Esophagus muscularis mucosa (tissue), 4 donors: ENCODE measurements around the gene HOXC9. TPM values are rescaled to one million over a fixed set of nuclear protein-coding genes. Genes with fewer than 3 reads are reported as not detected.

Source experiments
- DNase-seq: peaks from one replicate; pipeline ENCODE4 v3.0.0-alpha.2; 2017; ENCODE audit errors: extremely low spot score
- H3K27ac ChIP-seq, 4 donors: fragments of 200-600 bp; sonication (generic); replicated peaks in 1 of 4; 1 replicate in 3 of 4; 2 replicates in 1 of 4; pipeline ENCODE4 v1.5.1; 2016 to 2019; ENCODE audit warnings: mild to moderate bottlenecking in 1 of 4
- H3K27me3 ChIP-seq, 4 donors: fragments of 200-600 bp; sonication (generic); one replicate each; pipeline versions ENCODE4 v1.5.1 to v1.6.0; 2016 to 2019
- H3K36me3 ChIP-seq, 4 donors: fragments of 200-600 bp; sonication (generic); one replicate each; pipeline ENCODE4 v1.5.1; 2016 to 2019
- H3K4me1 ChIP-seq, 4 donors: fragments of 200-600 bp; sonication (generic); one replicate each; pipeline ENCODE4 v1.5.1; 2016 to 2019
- H3K4me3 ChIP-seq, 4 donors: fragments of 200-600 bp; sonication (generic); 1 replicate in 2 of 4; 2 replicates in 2 of 4; pipeline ENCODE4 v1.5.1; 2016 to 2019; ENCODE audit warnings: mild to moderate bottlenecking in 4 of 4, moderate library complexity in 1 of 4
- H3K9me3 ChIP-seq, 4 donors: fragments of 200-600 bp; sonication (generic); 1 replicate in 3 of 4; 2 replicates in 1 of 4; pipeline ENCODE4 v1.5.1; 2016 to 2019
- EP300 ChIP-seq: sonication (generic); formaldehyde crosslinking; IDR thresholded peaks from one replicate; pipeline ENCODE4 v1.6.1; 2017; ENCODE audit warnings: antibody characterized with exemption
- POLR2A ChIP-seq: fragments of 450-650 bp; IDR thresholded peaks from one replicate; pipeline ENCODE4 v1.6.1; 2017; ENCODE audit warnings: antibody characterized with exemption, moderate library complexity, mild to moderate bottlenecking, low read depth
- POLR2AphosphoS5 ChIP-seq, 2 donors: sonication (generic); formaldehyde crosslinking; IDR thresholded peaks; one replicate each; pipeline ENCODE4 v1.6.1; 2017; ENCODE audit warnings: antibody characterized with exemption in 2 of 2
- WGBS: methylation state at CpG from one replicate; pipeline ENCODE4 v1.1.5; 2018; 5-methylcytosine and 5-hydroxymethylcytosine counted together
- intact Hi-C: fragments of 100-400 bp; cut with DNase I; formaldehyde crosslinking; loops from one replicate; pipeline ENCODE4 v1.15.1; 2023
- total RNA-seq, 4 donors: library from RNA; depleted of rRNA; stranded (reverse); fragments of >200 nt; gene quantifications; one replicate each; pipeline versions ENCODE4 v1.1.0 to v1.2.1, GENCODE V29; 2016
- TF ChIP-seq, protein P1 (sequence below), 3 experiments: fragments of 200-600 bp in 2 of 3; fragments of 450-650 bp in 1 of 3; sonication (generic) in 2 of 3; IDR thresholded peaks; one replicate each; pipeline ENCODE4 v1.5.1; 2017 to 2019; ENCODE audit warnings: antibody characterized with exemption in 3 of 3, mild to moderate bottlenecking in 2 of 3, moderate library complexity in 1 of 3

HOXC9 gene
- total RNA-seq, 4 donors from 2014 or later, result not detected

DNA sequence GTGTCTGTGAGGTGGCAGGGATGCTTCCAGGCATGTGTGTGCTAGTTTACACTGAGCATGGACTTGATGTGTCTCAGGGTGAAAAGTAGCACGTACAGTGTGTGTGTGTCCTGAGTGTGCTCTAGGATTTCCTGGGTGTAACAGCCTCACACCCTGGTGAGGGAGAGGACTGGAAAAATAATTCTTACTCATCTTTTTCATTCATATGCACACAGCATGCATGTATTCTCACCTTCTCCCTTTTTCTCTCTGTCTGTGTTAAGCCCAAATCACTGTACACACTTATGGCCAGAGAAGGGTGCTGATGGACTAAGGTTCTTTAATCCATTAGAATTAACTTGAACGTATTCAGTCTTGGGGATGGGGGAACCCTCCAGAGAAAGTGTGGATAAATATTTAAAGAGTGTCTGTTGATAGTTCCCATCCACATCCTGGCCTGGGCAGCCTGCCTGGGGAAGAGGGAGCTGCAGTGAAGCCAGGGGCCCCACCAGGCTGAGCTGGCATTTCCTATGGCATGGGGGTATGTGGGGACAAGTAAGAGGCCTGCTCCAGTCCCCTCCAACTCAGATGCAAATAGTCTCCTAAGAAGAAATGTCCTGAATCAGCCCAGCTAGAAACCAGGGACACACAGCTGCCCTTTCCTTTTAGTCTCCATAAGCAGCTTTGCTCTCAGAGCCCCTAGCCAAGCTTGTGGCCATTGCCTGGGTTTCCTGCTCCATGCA, 7.7 kb downstream of the HOXC9 start:
- intact Hi-C loops, result loop anchor here (2.0 kb wide), 1 partner anchor 183 kb away; no protein-coding TSS in a partner anchor
- TF ChIP-seq EP300 (no peak), POLR2AphosphoS5 (IDR thresholded peaks at IDR 0.05) (no peak), POLR2A (no peak)
- TF ChIP-seq, protein P1, sequence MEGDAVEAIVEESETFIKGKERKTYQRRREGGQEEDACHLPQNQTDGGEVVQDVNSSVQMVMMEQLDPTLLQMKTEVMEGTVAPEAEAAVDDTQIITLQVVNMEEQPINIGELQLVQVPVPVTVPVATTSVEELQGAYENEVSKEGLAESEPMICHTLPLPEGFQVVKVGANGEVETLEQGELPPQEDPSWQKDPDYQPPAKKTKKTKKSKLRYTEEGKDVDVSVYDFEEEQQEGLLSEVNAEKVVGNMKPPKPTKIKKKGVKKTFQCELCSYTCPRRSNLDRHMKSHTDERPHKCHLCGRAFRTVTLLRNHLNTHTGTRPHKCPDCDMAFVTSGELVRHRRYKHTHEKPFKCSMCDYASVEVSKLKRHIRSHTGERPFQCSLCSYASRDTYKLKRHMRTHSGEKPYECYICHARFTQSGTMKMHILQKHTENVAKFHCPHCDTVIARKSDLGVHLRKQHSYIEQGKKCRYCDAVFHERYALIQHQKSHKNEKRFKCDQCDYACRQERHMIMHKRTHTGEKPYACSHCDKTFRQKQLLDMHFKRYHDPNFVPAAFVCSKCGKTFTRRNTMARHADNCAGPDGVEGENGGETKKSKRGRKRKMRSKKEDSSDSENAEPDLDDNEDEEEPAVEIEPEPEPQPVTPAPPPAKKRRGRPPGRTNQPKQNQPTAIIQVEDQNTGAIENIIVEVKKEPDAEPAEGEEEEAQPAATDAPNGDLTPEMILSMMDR (IDR thresholded peaks at IDR 0.05), result no peak
- Histone ChIP-seq H3K9me3 (no peaks in the 10 kb centered on the region), H3K36me3 (no peaks in the 10 kb centered on the region), H3K27ac (no peak overlapping the region), H3K4me1 (peaks cover 16 to 42% (median 27%) of the 10 kb centered on the region in 4 donors), H3K4me3 (no peak overlapping the region), H3K27me3 (peaks cover 11 to 99% (median 90%) of the 10 kb centered on the region in 4 donors)
- no peak for DNase-seq
- 82% methylated on average over 2 of the region's 2 CpGs for WGBS

DNA sequence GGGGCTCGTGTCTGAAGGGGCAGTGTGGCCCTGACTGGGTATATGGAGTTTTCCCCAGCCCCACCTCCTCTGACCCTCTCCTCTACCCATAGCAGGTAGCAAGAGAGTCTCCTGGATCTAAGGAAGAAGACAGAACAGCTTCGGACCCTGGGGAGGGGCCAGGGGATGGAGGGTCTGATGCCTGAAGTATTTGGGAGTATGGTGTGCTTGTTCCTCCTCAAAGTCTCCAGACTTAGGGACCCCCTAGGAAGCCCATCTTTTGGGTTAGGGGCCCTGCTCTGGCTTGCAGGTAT, 8.2 kb downstream of the HOXC9 start:
- WGBS, result 39% methylated on average over 2 of the region's 2 CpGs
- H3K27me3 ChIP-seq, result peaks cover 11 to 99% (median 88%) of the 10 kb centered on the region in 4 donors
- H3K4me1 ChIP-seq, result peaks cover 16 to 42% (median 27%) of the 10 kb centered on the region in 4 donors
- intact Hi-C loops, result no loop called here
- no peak for DNase-seq
- TF ChIP-seq, protein P1 (IDR thresholded peaks at IDR 0.05), result no peak
- no peak for TF ChIP-seq POLR2A
- TF ChIP-seq EP300, result no peak
- no peak for TF ChIP-seq POLR2AphosphoS5 (IDR thresholded peaks at IDR 0.05)
- no peak overlapping the region for H3K27ac ChIP-seq
- H3K9me3 ChIP-seq, result no peaks in the 10 kb centered on the region
- H3K4me3 ChIP-seq, result no peak overlapping the region
- H3K36me3 ChIP-seq, result no peaks in the 10 kb centered on the region

DNA sequence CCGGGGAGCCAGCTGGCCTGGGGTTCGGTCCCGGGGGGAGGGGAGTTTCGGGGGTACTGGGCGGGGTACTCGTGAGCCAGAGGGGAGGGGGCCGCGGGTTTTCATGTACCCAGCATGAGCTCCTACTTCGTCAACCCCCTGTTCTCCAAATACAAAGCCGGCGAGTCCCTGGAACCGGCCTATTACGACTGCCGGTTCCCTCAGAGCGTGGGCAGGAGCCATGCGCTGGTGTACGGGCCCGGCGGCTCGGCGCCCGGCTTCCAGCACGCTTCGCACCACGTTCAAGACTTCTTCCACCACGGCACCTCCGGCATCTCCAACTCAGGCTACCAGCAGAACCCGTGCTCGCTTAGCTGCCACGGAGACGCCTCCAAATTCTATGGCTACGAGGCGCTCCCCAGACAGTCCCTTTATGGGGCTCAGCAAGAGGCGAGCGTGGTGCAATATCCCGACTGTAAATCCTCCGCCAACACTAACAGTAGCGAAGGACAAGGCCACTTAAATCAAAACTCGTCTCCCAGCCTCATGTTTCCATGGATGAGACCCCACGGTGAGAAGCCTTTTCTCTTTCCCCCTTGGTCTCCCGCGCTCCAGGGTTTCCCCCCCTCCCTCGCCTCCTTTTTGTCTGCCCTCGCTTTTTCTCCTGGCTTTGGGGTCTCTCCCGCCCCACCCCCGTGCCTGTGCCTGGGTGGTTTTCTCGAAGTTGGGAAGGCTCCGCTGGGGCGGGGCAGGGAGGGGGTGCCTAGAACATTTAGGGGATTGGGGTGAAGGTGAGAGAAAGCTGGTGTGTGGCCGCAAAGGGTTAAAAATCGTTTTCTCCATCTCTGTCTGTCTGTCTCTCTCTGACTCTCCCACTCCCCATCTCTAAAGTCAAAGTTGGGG, 9.5 kb downstream of the HOXC9 start:
- Histone ChIP-seq H3K4me3 (peak overlapping the region; percentile 16 to 51 (median 34)), H3K36me3 (no peaks in the 10 kb centered on the region), H3K27ac (no peak overlapping the region), H3K27me3 (peaks cover 11 to 99% (median 86%) of the 10 kb centered on the region in 4 donors), H3K9me3 (no peaks in the 10 kb centered on the region), H3K4me1 (peaks cover 18 to 47% (median 32%) of the 10 kb centered on the region in 4 donors)
- TF ChIP-seq EP300 (no peak), POLR2A (no peak), POLR2AphosphoS5 (IDR thresholded peaks at IDR 0.05) (no peak)
- TF ChIP-seq, protein P1 (IDR thresholded peaks at IDR 0.05), result no peak
- intact Hi-C loops, result loop anchor here (10.0 kb wide), 1 partner anchor 355 kb away; the partner anchor contains the start of gene GPR84
- WGBS, result 9% methylated on average over 28 of the region's 51 CpGs
- DNase-seq, result no peak

DNA sequence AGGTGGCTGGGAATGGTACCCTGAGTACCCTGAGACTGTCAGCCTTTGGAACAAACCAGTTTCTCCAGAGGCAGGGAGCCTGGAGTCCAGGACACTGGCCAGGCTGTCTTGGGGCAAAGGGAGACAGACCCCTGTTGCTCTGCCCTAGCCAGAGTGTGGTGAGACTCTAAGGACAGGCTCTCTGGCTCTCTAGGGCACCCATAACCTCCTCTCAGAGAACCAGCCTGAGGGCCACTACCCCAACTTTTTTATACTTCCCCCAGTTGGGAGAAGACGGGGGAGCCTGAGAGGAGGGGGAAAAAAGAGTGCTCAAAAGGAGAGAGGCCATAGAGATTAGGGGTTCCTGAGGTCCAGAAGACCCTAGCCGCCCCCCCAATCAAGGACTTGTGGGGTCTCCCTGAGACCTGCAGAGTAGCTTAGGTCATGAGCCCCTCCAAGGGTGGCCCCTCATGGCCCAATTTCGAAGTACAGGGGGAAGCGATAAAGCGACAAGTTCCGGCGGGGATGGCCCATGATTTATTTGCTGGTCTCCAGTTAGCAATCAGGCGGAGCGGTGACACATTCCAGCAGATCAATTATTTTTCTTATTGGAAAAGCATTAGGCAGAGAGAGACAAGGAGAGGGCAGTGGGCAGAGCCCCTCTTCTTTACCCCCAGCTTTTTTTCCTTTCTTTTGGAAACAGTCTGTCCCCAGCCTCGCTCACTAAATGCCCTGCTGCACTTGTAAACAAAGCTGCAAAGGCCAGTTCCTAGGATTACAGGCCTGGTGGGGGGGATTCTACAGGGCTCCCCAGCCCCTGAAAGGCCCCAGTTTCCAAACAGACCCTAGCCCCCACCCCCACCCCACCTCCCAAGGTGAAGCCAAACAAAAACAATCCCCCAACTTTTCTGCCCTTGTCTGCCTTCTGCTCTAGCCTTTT, 10.4 kb downstream of the HOXC9 start:
- Histone ChIP-seq H3K4me3 (no peak overlapping the region), H3K9me3 (no peaks in the 10 kb centered on the region), H3K27ac (no peak overlapping the region), H3K27me3 (peaks cover 11 to 99% (median 86%) of the 10 kb centered on the region in 4 donors), H3K4me1 (peaks cover 22 to 56% (median 36%) of the 10 kb centered on the region in 4 donors), H3K36me3 (no peaks in the 10 kb centered on the region)
- no peak for DNase-seq
- WGBS, result 26% methylated on average over 10 of the region's 10 CpGs
- TF ChIP-seq, protein P1 (IDR thresholded peaks at IDR 0.05), result no peak
- TF ChIP-seq EP300, result no peak
- TF ChIP-seq POLR2AphosphoS5 (IDR thresholded peaks at IDR 0.05), result no peak
- TF ChIP-seq POLR2A, result no peak
- intact Hi-C loops, result loop anchor here (10.0 kb wide), 1 partner anchor 354 kb away; the partner anchor contains the start of gene GPR84
